ENCODE results near the gene PUSL1.

Gene PUSL1

DNA sequence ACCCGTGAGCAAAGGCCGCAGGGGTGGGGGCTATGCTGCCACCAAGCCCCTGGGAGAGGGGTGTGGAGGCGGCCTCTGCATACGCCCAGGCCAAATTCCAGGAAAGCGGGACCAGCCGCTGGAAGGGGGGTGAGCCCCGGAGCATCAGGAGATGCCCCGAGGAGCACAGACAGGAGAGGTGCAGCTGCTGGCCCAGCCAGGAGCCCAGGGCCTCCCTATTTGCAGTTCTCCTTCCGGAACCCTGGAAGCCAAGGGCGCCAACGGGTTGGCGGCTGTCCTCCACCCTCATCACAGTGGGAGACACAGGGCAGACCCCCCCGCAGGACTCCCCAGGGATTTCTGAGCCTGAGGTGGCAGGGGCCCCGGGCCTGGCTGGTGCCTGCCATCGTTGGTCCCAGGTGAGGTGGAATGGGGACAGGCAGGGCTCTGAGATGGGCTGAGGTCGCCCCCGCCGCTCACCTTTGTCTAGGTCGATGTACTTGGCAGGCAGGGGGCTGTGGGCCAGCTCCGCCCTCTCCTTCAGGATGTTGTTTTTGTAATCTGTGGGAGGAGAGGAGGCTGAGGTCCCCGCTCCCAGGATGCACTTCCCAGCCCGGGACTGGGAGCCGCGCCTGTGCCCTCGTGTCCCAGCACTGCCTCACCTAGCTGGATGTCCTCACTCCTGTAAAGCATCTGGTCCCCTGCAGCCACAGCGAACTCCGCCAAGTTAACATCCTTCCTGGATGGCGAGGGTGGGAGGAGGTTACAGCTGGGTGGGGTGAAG is 45.2 kb downstream of the PUSL1 start:
- DNase-seq (ENCODE audit: low read depth in 2 of 2) = no peak

DNA sequence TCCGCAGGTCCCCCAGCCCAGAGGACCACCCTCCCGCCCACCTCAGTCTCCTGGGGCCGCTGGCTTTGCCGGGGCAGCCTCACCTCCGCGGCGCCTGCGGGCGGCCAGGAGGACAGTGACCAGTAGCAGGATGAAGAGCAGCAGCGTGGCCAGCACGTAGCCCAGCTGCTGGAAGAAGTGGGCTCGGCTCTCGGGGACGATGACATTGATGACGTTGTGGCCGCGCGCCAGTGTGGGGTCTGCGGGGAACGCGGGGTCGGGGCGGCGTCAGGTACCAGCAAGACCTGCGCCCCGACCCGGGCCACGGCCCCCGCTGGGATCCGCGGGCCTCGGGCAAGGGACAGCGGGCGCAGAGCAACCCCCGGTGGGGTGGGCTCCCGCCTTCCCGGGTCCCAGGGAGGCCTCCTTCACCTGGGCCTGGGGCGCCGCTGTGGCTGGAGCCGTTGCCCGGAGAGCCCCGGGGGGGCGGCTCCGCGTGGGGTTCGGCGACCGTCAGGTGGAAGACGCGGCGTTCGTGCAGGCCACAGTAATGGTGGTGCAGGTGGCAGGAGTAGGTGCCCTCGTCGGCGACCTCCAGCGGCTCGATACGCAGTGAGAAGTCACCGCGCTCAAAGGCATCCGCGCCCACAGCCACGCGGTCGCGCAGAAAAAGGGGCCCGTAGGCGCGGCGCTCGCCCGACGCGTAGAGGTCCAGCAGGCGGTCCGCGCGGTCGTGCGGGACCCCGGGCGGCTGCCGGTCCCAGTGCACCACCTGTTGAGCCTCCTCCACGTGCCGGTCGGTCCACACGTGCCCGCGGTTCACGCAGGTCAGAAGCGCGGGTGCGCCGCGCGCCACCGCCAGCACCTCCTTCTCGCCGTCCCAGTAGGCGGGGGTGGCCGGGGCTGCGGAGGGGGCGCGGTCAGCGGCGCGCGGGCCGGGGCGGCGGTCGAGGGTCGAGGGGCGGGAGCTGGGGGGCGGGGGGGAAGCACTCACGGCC is 46.2 kb downstream of the PUSL1 start:
- no peak for DNase-seq (ENCODE audit: low read depth in 2 of 2)

GRCh38 chr1:1355416-1355815 is 47.0 kb downstream of the PUSL1 start:
- DNase-seq (ENCODE audit: low read depth in 2 of 2) = no peak

GRCh38 chr1:1356166-1356795 is 47.9 kb downstream of the PUSL1 start:
- DNase-seq (ENCODE audit: low read depth in 2 of 2) = no peak

DNA sequence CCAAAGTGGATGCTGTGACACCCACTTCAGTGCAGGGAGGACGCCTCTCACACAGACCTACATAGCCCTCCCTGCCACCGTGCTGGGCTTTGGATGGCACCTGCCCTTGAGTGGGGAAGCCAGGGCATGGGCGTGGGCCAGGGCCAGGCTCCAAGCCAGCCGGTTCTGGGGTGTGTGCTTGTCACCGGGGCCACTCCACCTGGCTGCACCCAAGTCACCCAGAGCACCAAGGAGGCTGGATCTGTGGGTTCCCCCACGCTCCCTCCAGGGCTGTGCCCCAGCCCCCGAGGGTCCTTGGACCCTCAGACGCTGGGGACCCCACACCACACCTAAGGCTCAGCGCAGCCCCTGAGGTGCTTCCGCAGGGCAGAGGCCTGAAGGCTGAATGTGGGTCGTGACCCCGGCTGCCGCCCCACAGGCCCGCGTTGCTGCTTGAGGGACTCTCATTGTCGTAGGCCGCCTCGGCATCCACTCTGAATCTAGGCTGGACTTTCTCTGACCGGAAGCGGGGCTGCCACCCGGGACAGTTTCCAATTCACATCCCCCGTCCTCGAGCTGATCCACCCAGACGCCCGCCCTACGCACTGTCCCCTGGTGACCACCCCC is 48.5 kb downstream of the PUSL1 start:
- no peak for DNase-seq (ENCODE audit: low read depth in 2 of 2)

- no peak for DNase-seq (ENCODE audit: low read depth in 2 of 2)
These were observed 49.6 kb downstream of the PUSL1 start for GRCh38 chr1:1357871-1358432.

- DNase-seq (ENCODE audit: low read depth in 2 of 2) = no peak
These were observed 50.3 kb downstream of the PUSL1 start, which contains the start of gene MXRA8 for GRCh38 chr1:1358433-1359271. Gene MXRA8, minus strand, starts transcription at chr1:1358555. Its CDS starts 51 bp downstream, at chr1:1358504.

DNA sequence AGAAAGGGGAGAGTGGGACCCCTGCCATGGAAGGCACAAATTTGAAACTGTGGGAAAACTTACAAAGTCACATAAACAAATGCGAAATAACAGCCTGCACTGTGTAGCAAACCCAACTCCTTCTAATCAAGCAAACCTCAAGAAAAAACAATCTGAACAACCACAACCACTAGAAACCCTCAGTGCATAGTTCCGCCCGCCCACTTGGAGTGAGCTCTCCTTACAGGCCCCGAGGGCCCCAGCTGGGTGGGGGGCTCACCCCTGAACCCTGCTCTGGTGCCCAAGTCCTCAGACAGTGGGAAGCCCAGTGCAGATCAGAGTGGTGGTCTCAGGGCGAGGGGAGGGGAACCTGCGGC is 50.9 kb downstream of the PUSL1 start:
- DNase-seq (ENCODE audit: low read depth in 2 of 2) = no peak

GRCh38 chr1:1359664-1360468 is 51.5 kb downstream of the PUSL1 start:
- DNase-seq (ENCODE audit: low read depth in 2 of 2) = no peak

- no peak for DNase-seq (ENCODE audit: low read depth in 2 of 2)
These were observed 52.2 kb downstream of the PUSL1 start for GRCh38 chr1:1360506-1361169.

Data from stimulated activated CD4-positive, alpha-beta T cell treated with anti-CD3 and anti-CD28 coated beads, Interleukin-4, amount 100 ng/mL, for 48 hours (primary cell).